ENCODE results near the gene ANXA11. TPM values are rescaled to one million over a fixed set of nuclear protein-coding genes. Genes with fewer than 3 reads are reported as not detected.

ANXA11 gene
- total RNA-seq, 2 donors from 2014 or later, result 158 to 174 TPM

DNA sequence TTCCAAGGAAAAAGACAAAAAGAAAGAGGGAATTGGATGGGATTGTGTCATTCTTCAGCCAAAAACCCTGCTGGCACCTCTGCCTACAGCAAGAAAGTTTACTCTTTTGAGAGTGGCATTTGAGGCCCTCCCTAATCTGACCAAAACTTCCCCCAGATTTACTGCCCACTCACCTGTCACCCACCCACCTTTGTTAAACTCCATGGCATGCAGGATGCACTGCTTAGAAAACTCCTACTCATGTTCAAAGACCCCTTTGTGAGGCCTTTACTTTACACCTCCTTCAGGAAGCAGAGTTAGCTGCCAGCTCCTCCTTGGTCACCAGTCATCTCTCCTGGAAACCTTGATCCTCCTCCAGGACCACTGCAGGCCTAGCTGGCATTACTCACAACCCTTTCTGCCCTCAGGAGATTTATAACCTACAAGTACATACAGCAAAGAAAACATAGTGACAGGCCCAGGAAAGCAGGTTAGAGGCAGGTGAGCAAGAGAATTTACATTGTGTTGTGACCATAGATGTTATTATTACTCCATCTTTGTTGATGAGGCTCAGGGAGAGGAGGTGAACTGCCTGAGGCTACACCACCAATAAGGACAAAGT lies 83.1 kb downstream of the ANXA11 start:
- no peaks in the 10 kb centered on the region for H3K27me3 ChIP-seq (replicated peaks; ENCODE audit: insufficient read depth)
- intact Hi-C loops (cut with DNase I), result no loop called here
- H3K4me3 ChIP-seq, result no peak overlapping the region
- no peaks in the 10 kb centered on the region for H3K4me1 ChIP-seq (replicated peaks)
- H3K9me3 ChIP-seq, result no peaks in the 10 kb centered on the region
- no peak overlapping the region for H3K27ac ChIP-seq
- no peaks in the 10 kb centered on the region for H3K36me3 ChIP-seq
- TF ChIP-seq POLR2A (IDR thresholded peaks at IDR 0.05) (no peak), POLR2AphosphoS5 (IDR thresholded peaks at IDR 0.05) (no peak)
- TF ChIP-seq, protein P1, sequence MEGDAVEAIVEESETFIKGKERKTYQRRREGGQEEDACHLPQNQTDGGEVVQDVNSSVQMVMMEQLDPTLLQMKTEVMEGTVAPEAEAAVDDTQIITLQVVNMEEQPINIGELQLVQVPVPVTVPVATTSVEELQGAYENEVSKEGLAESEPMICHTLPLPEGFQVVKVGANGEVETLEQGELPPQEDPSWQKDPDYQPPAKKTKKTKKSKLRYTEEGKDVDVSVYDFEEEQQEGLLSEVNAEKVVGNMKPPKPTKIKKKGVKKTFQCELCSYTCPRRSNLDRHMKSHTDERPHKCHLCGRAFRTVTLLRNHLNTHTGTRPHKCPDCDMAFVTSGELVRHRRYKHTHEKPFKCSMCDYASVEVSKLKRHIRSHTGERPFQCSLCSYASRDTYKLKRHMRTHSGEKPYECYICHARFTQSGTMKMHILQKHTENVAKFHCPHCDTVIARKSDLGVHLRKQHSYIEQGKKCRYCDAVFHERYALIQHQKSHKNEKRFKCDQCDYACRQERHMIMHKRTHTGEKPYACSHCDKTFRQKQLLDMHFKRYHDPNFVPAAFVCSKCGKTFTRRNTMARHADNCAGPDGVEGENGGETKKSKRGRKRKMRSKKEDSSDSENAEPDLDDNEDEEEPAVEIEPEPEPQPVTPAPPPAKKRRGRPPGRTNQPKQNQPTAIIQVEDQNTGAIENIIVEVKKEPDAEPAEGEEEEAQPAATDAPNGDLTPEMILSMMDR (IDR thresholded peaks at IDR 0.05), result no peak
- DNase-seq (ENCODE audit: low spot score), result no peak

DNA sequence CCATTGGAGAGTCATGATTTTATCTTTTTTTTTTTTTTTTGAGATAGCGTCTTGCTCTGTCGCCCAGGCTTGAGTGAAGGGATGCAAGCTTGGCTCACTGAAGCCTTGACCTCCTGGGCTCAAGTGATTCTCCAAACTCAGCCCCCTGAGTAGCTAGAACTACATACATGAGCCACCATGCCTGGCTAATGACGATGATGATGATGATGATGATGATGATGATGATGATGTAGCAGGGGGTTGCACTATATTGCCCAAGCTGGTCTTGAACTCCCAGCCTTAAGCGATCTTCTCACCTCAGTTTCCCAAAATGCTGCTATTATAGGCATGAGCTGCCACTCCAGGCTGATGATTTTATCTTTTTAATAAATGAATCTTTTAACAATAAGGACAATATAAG lies 86.7 kb downstream of the ANXA11 start:
- Histone ChIP-seq H3K27ac (no peak overlapping the region), H3K4me1 (replicated peaks) (no peaks in the 10 kb centered on the region), H3K4me3 (no peak overlapping the region), H3K36me3 (no peaks in the 10 kb centered on the region), H3K9me3 (no peaks in the 10 kb centered on the region), H3K27me3 (replicated peaks; ENCODE audit: insufficient read depth) (no peaks in the 10 kb centered on the region)
- intact Hi-C loops (cut with DNase I), result no loop called here
- TF ChIP-seq POLR2AphosphoS5 (IDR thresholded peaks at IDR 0.05) (no peak), POLR2A (IDR thresholded peaks at IDR 0.05) (no peak)
- TF ChIP-seq, protein P1 (IDR thresholded peaks at IDR 0.05), result no peak
- DNase-seq (ENCODE audit: low spot score), result no peak
- WGBS, result 75% methylated on average over 4 of the region's 4 CpGs

DNA sequence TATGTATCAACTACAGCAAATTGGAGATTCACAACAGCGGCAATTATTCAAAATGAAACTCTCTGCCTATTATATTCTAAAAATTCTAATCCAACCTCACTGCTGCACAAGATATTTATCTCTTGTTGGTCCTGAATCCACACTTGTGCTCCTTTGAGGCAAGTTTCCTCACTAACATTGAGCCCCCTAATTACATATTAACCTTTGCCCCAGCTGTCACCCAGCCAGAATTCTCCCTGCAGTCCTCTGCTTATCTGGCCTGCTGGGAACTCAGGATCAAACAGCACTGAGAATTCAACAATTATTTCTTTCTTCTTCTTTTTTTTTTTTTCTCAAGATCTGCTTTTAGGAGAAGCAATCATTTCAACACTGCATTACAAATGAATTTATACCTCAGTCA lies 94.4 kb downstream of the ANXA11 start:
- DNase-seq (ENCODE audit: low spot score), result no peak
- Histone ChIP-seq H3K27ac (no peak overlapping the region), H3K36me3 (no peaks in the 10 kb centered on the region), H3K9me3 (no peaks in the 10 kb centered on the region), H3K4me1 (replicated peaks) (no peaks in the 10 kb centered on the region), H3K4me3 (no peak overlapping the region), H3K27me3 (replicated peaks; ENCODE audit: insufficient read depth) (no peaks in the 10 kb centered on the region)
- 97% methylated on average over 1 of the region's 1 CpG for whole genome bisulfite sequencing
- intact Hi-C loops (cut with DNase I), result no loop called here
- TF ChIP-seq POLR2A (IDR thresholded peaks at IDR 0.05), result no peak
- TF ChIP-seq, protein P1 (IDR thresholded peaks at IDR 0.05), result no peak
- TF ChIP-seq POLR2AphosphoS5 (IDR thresholded peaks at IDR 0.05), result no peak

DNA sequence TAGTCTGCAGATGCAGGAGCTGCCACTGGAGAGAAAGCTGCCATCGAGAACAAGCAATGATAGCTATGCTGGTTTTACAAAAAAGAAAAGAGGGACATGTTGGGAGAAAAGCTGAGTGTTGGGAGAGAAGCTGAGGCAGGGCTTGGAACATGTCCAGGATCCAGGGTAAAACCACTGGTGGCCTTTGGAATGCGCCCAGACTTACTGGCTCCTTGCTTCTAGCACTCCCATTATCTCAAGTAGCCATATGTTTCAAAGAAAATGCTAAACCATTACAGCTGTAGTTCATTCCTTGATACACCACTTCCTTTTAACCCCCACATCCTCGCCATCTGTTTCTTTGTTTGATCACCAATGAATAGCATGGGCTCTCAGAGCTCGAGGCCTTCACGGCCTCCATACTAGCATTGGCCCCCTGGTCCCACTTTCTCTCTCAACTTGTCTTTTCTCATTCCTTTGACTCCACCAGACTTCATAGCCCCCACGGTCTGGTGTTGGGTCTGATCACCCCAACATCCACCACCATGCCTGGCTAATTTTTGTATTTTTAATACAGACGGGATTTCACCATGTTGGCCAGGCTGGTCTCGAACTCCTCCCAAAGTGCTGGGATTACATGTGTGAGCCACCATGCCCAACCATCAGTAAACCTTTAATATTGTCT lies 96.6 kb downstream of the ANXA11 start:
- intact Hi-C loops (cut with DNase I), result no loop called here
- Histone ChIP-seq H3K4me1 (replicated peaks) (no peaks in the 10 kb centered on the region), H3K36me3 (no peaks in the 10 kb centered on the region), H3K27me3 (replicated peaks; ENCODE audit: insufficient read depth) (no peaks in the 10 kb centered on the region), H3K27ac (no peak overlapping the region), H3K9me3 (no peaks in the 10 kb centered on the region), H3K4me3 (no peak overlapping the region)
- TF ChIP-seq, protein P1 (IDR thresholded peaks at IDR 0.05), result no peak
- no peak for TF ChIP-seq POLR2A (IDR thresholded peaks at IDR 0.05)
- no peak for TF ChIP-seq POLR2AphosphoS5 (IDR thresholded peaks at IDR 0.05)
- WGBS, result 83% methylated on average over 8 of the region's 8 CpGs
- no peak for DNase-seq (ENCODE audit: low spot score)

Measured in prostate gland (tissue), 2 donors.